Fibroblast of skin of left biceps (primary cell): ENCODE results near the gene CASTOR2.
"Not testable (repeated sequence)": the region's sequence is repeated elsewhere in the genome, so short reads cannot be mapped to it uniquely, and the experiment has no call there.

Experiments used
- DNase-seq, 2 experiments: peaks; one replicate each; pipeline ENCODE4 v3.0.0-alpha.2; 2013; ENCODE audit warnings: low read depth in 2 of 2

Gene CASTOR2

DNA sequence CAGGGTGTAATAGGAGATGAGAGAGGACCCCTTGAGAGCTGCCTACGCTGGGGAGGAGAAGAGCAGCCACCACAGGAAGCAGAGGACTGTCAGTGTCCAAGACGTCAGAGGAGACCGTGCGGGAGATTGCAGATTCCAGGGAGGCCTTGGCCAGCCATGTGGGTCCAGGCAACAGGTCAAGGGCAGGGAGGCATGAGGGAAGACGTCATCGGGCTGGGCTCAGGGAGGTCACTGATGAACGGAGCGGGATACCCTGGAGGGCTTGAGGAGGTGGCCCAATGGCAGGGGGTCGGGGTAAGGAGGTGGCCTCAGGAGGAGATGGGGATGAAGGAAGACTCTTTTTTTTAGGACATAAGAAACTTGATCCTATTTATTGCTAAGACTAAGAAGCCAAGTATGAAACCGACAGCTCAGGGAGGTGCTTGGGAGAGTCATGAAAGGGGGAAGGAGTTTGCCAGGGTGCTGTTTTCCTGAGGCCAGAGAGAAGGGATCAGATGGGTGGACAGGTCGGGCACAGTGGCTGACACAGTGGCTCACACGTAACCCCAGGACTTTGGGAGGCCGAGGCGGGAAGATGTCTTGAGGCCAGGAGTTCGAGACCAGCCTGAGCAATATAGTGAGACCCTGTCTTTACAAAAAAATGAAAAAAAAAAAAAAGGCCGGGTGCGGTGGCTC lies 30.5 kb downstream of the CASTOR2 start:
- not testable (repeated sequence) for DNase-seq

DNA sequence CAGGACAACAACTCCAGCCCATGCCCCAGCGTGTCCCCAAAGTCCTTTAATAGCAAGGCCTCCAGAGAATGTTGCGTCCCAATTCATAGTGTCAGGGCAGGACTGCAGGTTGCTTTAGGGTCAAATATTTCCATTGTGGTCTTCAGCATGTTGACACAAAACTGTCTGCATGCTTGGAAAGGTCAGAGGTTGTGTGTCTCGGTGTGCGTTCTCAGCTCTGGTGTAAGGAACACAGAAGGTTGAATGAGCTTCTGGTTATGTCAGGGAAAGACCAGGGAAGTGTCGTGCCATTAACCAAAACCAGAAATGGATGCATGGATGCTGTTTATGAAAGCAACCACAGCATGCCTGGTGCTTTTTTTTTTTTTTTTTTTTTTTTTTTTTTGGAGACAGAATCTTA lies 31.9 kb downstream of the CASTOR2 start:
- not testable (repeated sequence) for DNase-seq

DNA sequence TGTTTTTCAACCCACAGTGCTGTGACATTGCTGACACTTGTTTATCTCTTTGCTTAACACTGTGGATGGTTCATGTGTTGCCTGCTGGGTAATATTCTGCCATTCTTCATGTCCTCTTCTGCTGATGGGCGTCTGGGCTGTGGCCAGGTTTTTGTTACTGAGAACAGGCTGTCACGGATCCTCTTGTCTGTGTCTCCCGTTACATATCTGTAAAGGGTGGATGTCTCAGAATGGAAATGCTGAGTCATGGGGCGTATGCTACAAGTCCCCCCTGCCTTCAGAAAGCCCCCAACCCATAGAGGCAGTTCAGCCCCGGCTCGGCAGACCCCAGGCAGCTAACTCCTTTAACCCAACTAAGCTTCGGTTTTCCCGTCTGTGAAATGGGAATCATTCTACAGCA lies 33.3 kb downstream of the CASTOR2 start:
- DNase-seq: not testable (repeated sequence)

- not testable (repeated sequence) for DNase-seq
These were observed 36.9 kb downstream of the CASTOR2 start for GRCh38 chr7:75001356-75001755.

DNA sequence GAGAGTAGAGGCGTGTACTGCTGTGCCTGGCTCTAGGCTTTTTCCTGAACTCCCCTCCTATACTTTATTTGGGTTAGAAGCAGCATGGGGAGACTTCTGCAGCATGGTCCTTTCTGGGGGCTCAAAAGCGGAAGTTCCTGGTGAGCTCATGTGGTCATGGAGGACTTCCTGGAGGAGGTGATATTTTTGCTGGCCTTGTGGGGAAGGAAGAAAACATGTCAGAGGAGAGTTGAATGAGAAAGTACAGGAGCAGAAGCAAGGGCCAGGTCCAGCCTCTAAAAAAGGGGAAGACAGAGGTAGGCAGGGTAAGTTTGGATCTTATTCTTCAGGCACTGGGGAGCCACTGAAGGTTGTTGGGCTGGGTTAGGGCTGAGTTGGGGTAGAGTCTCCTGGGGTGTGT lies 45.5 kb downstream of the CASTOR2 start:
- no peak for DNase-seq

GRCh38 chr7:75017832-75018231 lies 53.3 kb downstream of the CASTOR2 start:
- DNase-seq: no peak

GRCh38 chr7:75018570-75019364 lies 54.3 kb downstream of the CASTOR2 start:
- no peak for DNase-seq

- DNase-seq: no peak
These were observed 55.3 kb downstream of the CASTOR2 start for GRCh38 chr7:75019800-75020199.

- DNase-seq: no peak
These were observed 60.4 kb downstream of the CASTOR2 start for GRCh38 chr7:75024922-75025321.

DNA sequence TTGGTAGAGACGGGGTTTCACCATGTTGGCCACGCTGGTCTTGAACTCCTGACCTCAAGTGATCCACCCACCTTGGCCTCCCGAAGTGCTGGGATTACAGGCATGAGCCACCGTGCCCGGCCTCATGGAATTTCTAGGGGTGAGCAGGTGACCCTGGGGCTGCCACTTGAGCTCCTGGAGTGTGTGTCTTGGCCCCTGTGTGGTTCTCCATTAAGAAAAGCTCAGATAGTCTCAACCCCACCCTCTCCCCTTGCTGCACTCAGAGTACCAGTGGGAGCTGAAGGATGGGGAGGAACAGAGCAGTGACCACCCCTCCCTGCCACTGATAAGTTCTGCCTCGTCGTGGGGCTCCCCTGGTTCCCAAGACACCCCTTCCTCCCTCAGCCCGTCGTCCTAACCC lies 63.8 kb downstream of the CASTOR2 start:
- DNase-seq: no peak

- no peak for DNase-seq
These were observed 68.6 kb downstream of the CASTOR2 start for GRCh38 chr7:75033064-75033463.

DNA sequence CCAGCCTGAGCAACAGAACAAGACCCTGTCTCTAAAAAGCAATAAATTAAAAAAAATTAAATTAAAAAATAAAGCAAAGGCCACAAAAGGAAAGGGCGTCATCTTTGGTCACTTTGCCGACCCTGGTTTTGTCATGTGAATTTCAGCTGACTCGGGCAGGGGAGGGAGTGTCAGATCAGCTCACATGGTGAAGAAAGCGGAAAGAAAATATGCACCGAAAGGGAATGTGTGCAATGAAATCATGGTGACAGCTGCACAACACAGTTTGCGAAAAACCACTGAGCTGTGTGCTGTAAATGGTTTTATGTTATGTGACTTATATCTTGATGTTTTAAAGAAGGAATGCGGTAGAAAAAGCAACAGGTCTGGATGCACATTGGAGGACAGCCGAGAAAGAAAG lies 69.3 kb downstream of the CASTOR2 start:
- DNase-seq: no peak

GRCh38 chr7:75038508-75038907 lies 74.0 kb downstream of the CASTOR2 start:
- DNase-seq: no peak

DNA sequence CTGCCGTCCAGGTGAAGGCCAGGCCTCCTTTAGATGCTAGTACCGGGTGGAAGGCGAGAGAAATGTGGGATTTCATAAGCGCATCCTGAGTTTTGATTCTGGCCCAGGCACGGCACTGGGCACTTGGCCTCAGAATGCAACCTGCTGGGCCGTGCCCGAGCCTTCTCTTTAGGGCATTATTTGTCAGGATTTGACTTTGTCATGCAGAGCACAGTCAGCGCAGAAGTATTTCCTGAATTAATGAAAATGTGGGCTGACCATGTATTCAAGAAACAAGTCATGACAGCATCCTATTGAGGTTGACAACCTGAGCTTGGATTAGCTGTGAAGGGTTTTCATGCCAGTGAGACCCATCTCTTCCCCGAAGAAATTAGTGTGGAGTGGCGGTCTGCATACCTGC lies 74.7 kb downstream of the CASTOR2 start:
- no peak for DNase-seq

DNA sequence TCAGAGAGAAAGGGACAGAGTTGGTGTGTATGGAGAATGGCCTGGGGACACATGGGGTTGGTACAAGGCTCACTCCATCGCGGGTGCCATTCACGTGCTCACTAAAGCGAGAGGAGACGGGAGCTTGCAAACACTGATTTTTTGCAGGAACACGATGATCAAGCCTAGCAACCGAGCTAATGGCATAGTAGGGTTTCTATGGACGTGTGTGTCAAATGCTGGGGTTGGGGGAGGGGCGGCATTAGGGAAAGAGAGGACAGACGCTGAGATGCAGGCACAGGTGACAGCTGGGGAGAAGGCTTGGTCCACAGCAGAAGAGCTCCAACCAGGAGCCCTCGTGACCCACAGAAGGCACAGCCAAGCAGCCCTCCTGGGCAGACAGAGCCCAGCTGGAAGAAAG lies 75.2 kb downstream of the CASTOR2 start:
- no peak for DNase-seq

DNA sequence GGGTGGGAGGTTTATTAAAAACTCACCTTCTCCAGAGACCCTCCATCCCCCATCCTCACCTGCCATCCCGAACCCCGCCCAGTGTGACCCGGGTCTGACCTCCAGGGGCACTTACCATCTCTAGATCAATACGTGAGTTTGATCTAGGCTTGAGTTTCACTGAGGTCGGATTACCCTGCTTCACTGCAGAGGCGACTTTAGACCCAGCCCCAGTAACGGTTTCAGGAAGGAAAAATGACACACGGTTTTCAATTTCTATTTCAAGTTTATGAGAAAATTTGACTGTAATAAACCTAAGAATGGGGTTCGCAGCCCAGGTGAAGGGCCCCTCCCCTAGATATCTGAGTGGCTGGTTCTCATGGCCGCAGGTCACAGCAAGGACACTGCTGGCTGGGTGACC lies 76.0 kb downstream of the CASTOR2 start:
- DNase-seq: no peak

- no peak for DNase-seq
These were observed 77.8 kb downstream of the CASTOR2 start for GRCh38 chr7:75042286-75042685.

- no peak for DNase-seq
These were observed 78.6 kb downstream of the CASTOR2 start for GRCh38 chr7:75042831-75043703.

- DNase-seq: no peak
These were observed 81.4 kb downstream of the CASTOR2 start for GRCh38 chr7:75045881-75046280.

DNA sequence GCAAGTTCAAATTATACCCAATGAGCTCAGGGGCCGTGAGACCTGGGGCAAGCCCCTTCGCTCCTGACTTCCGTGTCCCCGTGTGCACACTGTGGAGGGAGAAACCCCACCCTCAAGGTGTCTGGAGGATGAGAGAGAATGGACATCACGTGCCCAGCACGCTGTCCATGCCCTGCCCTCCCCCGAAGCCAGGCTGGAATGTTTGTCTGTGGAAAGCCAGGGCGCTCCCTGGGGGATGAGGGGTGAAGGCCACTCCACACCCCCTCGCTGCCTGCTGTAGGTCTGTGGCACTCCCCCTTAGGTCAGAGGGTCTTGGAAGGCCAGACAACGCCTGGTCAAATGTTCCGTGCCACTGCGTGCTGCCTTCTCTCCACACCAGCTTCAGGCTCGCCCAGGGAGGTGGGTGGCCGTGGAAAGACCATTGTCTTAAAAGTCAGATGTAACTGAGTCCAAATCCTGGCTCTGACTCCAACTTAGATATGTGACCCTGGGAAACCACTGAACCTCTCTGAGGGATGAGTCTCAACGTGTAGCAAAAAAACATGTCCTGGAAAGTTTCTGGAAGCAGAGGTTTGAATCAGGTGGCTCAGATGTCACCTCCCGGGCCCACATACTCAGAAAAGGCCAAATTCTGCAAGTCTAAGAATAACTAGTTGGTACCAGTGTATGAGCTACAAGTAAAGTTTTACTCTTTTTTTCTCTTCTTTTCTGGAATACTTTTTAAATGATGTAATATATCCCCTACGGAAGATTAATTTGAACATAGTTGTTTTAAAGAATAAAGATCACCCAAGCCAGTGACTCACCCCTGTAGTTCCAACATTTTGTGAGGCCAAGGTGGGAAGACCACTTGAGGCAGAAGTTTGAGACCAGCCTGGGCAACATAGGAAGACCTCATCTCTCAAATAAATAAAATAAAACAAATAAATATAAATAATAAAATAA lies 84.2 kb downstream of the CASTOR2 start:
- no peak for DNase-seq

GRCh38 chr7:75049817-75050216 lies 85.3 kb downstream of the CASTOR2 start:
- no peak for DNase-seq
